PC-9 (cell line): ENCODE measurements around the gene EXOC1L. TPM values are rescaled to one million over a fixed set of nuclear protein-coding genes. Genes with fewer than 3 reads are reported as not detected.

Experiments
- BruUV-seq: library from RNA; stranded (reverse); fragments of 400-500 nt; replicated peaks from 2 replicates; lab custom pipeline; 2021; lab: Mats Ljungman, UMichigan
- CTCF ChIA-PET: fragments of 300-600 bp; sonication (Branson Sonifier 250); formaldehyde crosslinking; loops from one replicate; lab custom pipeline; 2022; ENCODE audit warnings: antibody characterized with exemption; lab: Charles Lee
- POLR2A ChIA-PET: fragments of 300-600 bp; sonication (Branson Sonifier 250); formaldehyde crosslinking; loops from one replicate; lab custom pipeline; 2022; ENCODE audit warnings: antibody characterized with exemption; ENCODE audit not compliant: unreplicated experiment; lab: Charles Lee
- DNase-seq, 2 experiments: peaks; one replicate each; pipeline versions ENCODE4 v3.0.0 to v3.0.0-alpha.2; 2015 to 2022; ENCODE audit warnings: mixed read lengths in 1 of 2
- H2AFZ ChIP-seq: fragments of 200-600 bp; sonication (generic); 2 replicates; pipeline ENCODE4 v1.8.1; 2017; ENCODE audit warnings: antibody characterized with exemption
- H3F3A ChIP-seq: fragments of 200-600 bp; sonication (generic); 2 replicates; pipeline ENCODE4 v1.8.1; 2017; ENCODE audit warnings: antibody characterized with exemption, mild to moderate bottlenecking, low read depth; ENCODE audit not compliant: insufficient read depth
- H3K27ac ChIP-seq: fragments of 200-600 bp; sonication (generic); 2 replicates; pipeline ENCODE4 v1.6.1; 2016; ENCODE audit warnings: mixed run types
- H3K27me3 ChIP-seq: fragments of 200-600 bp; sonication (generic); 2 replicates; pipeline ENCODE4 v1.6.1; 2016; ENCODE audit warnings: low read depth, mixed run types; ENCODE audit not compliant: insufficient read depth
- H3K36me3 ChIP-seq: fragments of 200-600 bp; sonication (generic); 2 replicates; pipeline ENCODE4 v1.6.1; 2016; ENCODE audit warnings: low read depth, mixed run types
- H3K4me1 ChIP-seq: fragments of 200-600 bp; sonication (generic); replicated peaks from 2 replicates; pipeline ENCODE4 v1.6.1; 2016; ENCODE audit warnings: mixed run types; ENCODE audit not compliant: insufficient read depth
- H3K4me2 ChIP-seq: fragments of 200-600 bp; sonication (generic); 2 replicates; pipeline ENCODE4 v1.6.1; 2017; ENCODE audit warnings: mixed run types
- H3K4me3 ChIP-seq: fragments of 200-600 bp; sonication (generic); 2 replicates; pipeline ENCODE4 v1.6.1; 2016; ENCODE audit warnings: mixed run types
- H3K79me2 ChIP-seq: fragments of 200-600 bp; sonication (generic); 2 replicates; pipeline ENCODE4 v1.6.1; 2017; ENCODE audit warnings: low read depth, mixed run types
- H3K9me2 ChIP-seq: fragments of 200-600 bp; sonication (generic); 2 replicates; pipeline ENCODE4 v1.8.1; 2017; ENCODE audit warnings: mild to moderate bottlenecking; ENCODE audit not compliant: insufficient read depth
- H3K9me3 ChIP-seq: fragments of 200-600 bp; sonication (generic); 2 replicates; pipeline ENCODE4 v1.8.1; 2016; ENCODE audit warnings: low read depth; ENCODE audit not compliant: insufficient read depth
- H4K20me1 ChIP-seq: fragments of 200-600 bp; sonication (generic); 2 replicates; pipeline ENCODE4 v1.8.1; 2017; ENCODE audit not compliant: insufficient read depth
- EZH2 ChIP-seq: fragments of 200-600 bp; sonication (generic); IDR thresholded peaks from 2 replicates; pipeline ENCODE4 v1.8.0; 2017; ENCODE audit warnings: antibody characterized with exemption, low read depth
- intact Hi-C: fragments of 100-400 bp; cut with micrococcal nuclease; formaldehyde crosslinking; loops from one replicate; pipeline ENCODE4 v1.10.0; 2022; ENCODE audit not compliant: unreplicated experiment
- total RNA-seq: library from RNA; stranded (reverse); gene quantifications from 2 replicates; pipeline ENCODE4 v1.2.3, GENCODE V29; 2021
- TF ChIP-seq, protein P1 (sequence below): fragments of 200-600 bp; sonication (generic); conservative IDR thresholded peaks from 2 replicates; pipeline ENCODE4 v1.6.1; 2017; ENCODE audit warnings: mixed run types, antibody characterized with exemption, mild to moderate bottlenecking, moderate library complexity

The EXOC1L gene
- total RNA-seq, 1 experiment from 2014 or later: not detected

DNA sequence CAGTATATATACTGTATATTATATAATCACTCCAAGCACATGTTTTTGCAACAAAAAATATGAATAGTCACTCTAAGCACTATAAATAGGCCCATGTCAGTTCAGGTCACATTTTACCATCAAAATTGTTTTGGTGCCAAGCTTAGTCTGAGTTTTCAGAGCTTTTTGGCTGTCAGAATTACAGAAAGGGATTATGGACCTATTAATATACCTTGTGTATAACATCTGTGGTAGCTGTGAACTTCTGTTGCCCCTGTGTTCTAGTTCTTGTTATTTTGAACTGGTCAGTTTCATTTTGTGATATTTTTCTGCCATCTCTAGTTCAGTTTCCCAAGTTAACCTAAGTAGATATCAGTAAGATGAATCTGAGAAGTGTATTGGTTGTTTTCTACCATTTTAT lies 56.8 kb downstream of the EXOC1L start:
- H3K9me2 ChIP-seq: no peaks in the 10 kb centered on the region
- no peaks in the 10 kb centered on the region for H3K9me3 ChIP-seq
- H3K4me2 ChIP-seq: no peak overlapping the region
- no peak overlapping the region for H3K27ac ChIP-seq
- H3F3A ChIP-seq: no peaks in the 10 kb centered on the region
- no peaks in the 10 kb centered on the region for H3K79me2 ChIP-seq
- intact Hi-C loops: no loop called here
- no peak overlapping the region for H3K4me3 ChIP-seq
- POLR2A ChIA-PET: no interaction called here
- H2AFZ ChIP-seq: no peak overlapping the region
- 0 out of 2 replicates have a peak, but pooled peaks cover 6% of the 10 kb centered on the region for H3K36me3 ChIP-seq
- H3K4me1 ChIP-seq: peaks cover 11% of the 10 kb centered on the region
- TF ChIP-seq, protein P1, sequence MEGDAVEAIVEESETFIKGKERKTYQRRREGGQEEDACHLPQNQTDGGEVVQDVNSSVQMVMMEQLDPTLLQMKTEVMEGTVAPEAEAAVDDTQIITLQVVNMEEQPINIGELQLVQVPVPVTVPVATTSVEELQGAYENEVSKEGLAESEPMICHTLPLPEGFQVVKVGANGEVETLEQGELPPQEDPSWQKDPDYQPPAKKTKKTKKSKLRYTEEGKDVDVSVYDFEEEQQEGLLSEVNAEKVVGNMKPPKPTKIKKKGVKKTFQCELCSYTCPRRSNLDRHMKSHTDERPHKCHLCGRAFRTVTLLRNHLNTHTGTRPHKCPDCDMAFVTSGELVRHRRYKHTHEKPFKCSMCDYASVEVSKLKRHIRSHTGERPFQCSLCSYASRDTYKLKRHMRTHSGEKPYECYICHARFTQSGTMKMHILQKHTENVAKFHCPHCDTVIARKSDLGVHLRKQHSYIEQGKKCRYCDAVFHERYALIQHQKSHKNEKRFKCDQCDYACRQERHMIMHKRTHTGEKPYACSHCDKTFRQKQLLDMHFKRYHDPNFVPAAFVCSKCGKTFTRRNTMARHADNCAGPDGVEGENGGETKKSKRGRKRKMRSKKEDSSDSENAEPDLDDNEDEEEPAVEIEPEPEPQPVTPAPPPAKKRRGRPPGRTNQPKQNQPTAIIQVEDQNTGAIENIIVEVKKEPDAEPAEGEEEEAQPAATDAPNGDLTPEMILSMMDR: no peak
- TF ChIP-seq EZH2: no peak
- no peak for DNase-seq
- H3K27me3 ChIP-seq: no peaks in the 10 kb centered on the region
- CTCF ChIA-PET: no interaction called here
- no TSS peak for BruUV-seq
- no peaks in the 10 kb centered on the region for H4K20me1 ChIP-seq

DNA sequence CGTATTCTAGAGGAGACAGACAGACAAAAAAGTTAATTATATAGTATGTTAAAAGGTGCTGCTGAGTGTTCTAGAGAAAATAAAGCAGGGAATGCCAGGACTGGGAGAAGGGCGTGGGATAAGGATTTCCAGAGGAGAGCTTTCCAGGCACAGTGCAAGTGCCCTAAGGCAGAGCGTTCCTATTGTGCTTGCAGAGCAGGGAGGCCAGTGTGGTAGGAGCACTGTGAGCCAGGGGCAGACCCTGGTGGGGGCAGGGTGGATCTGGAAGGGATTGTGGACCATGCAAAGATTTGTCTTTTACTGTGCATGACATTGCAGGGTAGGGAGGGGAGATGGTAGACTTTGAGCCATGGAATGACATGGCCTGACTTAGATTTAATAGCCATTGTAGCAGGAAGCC lies 59.6 kb downstream of the EXOC1L start:
- BruUV-seq: no TSS peak
- intact Hi-C loops: no loop called here
- no peaks in the 10 kb centered on the region for H3K79me2 ChIP-seq
- H3F3A ChIP-seq: no peaks in the 10 kb centered on the region
- ChIA-PET POLR2A (no interaction called here), CTCF (no interaction called here)
- H3K4me3 ChIP-seq: no peak overlapping the region
- no peak overlapping the region for H3K4me2 ChIP-seq
- H4K20me1 ChIP-seq: no peaks in the 10 kb centered on the region
- no peak for TF ChIP-seq EZH2
- TF ChIP-seq, protein P1: no peak
- H3K27ac ChIP-seq: no peak overlapping the region
- DNase-seq: no peak
- no peaks in the 10 kb centered on the region for H3K9me2 ChIP-seq
- peaks cover 11% of the 10 kb centered on the region for H3K4me1 ChIP-seq
- H3K9me3 ChIP-seq: no peaks in the 10 kb centered on the region
- no peaks in the 10 kb centered on the region for H3K27me3 ChIP-seq
- H3K36me3 ChIP-seq: peaks cover 6% of the 10 kb centered on the region; the same call in 1 of the 2 replicates
- H2AFZ ChIP-seq: no peak overlapping the region

DNA sequence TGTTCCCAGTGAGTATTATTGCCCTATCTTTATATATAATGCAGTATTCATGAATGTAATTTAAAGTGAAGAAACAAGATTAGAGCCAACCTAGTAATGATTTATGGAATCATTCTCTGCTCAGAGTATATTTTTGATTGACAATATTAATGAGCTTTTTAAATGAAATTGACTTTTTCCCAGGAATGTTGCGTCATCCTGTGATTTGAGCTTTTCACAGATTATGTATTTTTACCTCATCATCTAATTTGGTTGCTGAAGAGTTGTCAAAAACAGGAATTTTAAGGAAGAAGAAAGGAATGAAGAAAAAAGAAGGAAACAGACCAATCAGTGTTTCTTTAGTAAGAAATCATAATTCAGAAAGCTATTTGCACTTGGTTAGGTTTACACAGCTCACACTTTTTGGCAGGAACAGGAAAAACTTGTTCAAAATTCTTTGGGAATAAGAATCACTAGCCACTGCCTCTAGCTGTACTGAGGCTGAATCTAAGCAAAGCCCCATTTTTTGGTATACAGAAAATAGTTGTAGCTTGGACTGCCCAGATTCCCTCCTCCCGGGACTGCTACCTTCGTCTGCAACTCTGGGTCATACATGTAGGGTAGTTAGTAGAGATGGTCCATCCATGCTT lies 61.2 kb downstream of the EXOC1L start:
- TF ChIP-seq, protein P1: no peak

More for the DNA sequence above, 61.2 kb downstream of the EXOC1L start:
- CTCF ChIA-PET: no interaction called here
- Histone ChIP-seq H3K4me2 (no peak overlapping the region), H4K20me1 (no peaks in the 10 kb centered on the region), H3K79me2 (no peaks in the 10 kb centered on the region), H3K4me1 (peaks cover 11% of the 10 kb centered on the region), H2AFZ (no peak overlapping the region), H3F3A (no peaks in the 10 kb centered on the region), H3K4me3 (no peak overlapping the region), H3K27me3 (no peaks in the 10 kb centered on the region), H3K27ac (0 out of 2 replicates have a peak overlapping the region, but pooled peaks have one; percentile 19), H3K36me3 (peaks cover 6% of the 10 kb centered on the region; the same call in 1 of the 2 replicates), H3K9me3 (no peaks in the 10 kb centered on the region), H3K9me2 (no peaks in the 10 kb centered on the region)
- intact Hi-C loops: no loop called here
- POLR2A ChIA-PET: no interaction called here
- DNase-seq: peak in 1 of 2 experiments; percentile 41
- no TSS peak for BruUV-seq
